Measurements from ENCODE around the gene ERCC1. TPM values are rescaled to one million over a fixed set of nuclear protein-coding genes. Genes with fewer than 3 reads are reported as not detected.

Gene ERCC1
- total RNA-seq, 1 experiment from 2014 or later: 57.3 TPM

DNA sequence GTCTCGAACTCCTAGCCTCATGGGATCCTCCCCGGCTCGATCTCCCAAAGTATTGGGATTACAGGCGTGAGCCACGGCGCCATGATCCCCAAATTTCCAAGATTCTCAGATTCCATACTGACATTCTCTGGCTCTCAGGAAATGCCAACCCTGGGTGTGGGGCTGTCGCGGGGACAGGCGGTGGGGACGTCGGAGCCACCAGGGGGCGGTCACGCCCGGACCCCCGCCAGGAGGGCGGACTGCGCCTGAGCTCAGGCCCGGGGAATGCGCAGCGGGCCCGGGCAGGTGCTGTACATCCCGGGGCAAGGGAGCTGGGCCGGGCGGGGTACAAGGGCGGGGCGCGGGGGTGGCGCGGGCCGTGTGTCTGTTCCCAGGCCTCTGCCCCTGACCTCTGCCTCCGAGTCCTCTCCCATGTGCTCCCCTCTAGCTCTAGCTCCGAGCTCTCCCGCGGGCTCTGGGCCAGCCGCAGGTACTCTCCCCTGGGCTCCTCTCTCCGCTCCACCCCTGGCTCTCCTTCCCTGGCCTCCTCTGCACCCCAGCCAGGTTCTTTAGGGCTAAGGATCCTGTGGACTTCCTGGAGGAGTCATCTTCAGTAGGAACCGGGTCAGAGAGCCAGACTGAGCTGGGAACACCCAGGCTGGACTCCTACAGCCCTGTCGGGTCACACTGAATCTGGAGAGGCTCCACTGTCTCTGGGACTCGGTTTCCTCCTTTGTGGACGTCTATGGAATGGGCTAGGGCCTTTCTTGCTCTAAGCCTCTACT lies 21.2 kb downstream of the ERCC1 start:
- TF ChIP-seq EZH2phosphoT487 (IDR thresholded peaks at IDR 0.05; ENCODE audit: borderline replicate concordance, low read length) (no peak), EZH2 (IDR thresholded peaks at IDR 0.05; ENCODE audit: low read length, unreplicated experiment) (no peak)
- TF ChIP-seq, protein P1, sequence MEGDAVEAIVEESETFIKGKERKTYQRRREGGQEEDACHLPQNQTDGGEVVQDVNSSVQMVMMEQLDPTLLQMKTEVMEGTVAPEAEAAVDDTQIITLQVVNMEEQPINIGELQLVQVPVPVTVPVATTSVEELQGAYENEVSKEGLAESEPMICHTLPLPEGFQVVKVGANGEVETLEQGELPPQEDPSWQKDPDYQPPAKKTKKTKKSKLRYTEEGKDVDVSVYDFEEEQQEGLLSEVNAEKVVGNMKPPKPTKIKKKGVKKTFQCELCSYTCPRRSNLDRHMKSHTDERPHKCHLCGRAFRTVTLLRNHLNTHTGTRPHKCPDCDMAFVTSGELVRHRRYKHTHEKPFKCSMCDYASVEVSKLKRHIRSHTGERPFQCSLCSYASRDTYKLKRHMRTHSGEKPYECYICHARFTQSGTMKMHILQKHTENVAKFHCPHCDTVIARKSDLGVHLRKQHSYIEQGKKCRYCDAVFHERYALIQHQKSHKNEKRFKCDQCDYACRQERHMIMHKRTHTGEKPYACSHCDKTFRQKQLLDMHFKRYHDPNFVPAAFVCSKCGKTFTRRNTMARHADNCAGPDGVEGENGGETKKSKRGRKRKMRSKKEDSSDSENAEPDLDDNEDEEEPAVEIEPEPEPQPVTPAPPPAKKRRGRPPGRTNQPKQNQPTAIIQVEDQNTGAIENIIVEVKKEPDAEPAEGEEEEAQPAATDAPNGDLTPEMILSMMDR (conservative IDR thresholded peaks at IDR 0.05; ENCODE audit: low read depth, low read length): no peak
- Histone ChIP-seq H3K79me2 (ENCODE audit: low read length) (peaks cover 60% of the 10 kb centered on the region), H3K9ac (ENCODE audit: low read length) (no peak overlapping the region), H3K27ac (ENCODE audit: low read length) (no peak overlapping the region), H3K9me3 (ENCODE audit: low read length) (no peaks in the 10 kb centered on the region), H3K4me3 (ENCODE audit: low read length) (no peak overlapping the region), H3K4me2 (ENCODE audit: low read length) (peak overlapping the region; percentile 84), H3K27me3 (ENCODE audit: low read length) (no peaks in the 10 kb centered on the region), H3K9me2 (replicated peaks; ENCODE audit: low read length) (no peaks in the 10 kb centered on the region), H3F3A (ENCODE audit: low read length, unreplicated experiment) (no peaks in the 10 kb centered on the region), H3K4me1 (ENCODE audit: insufficient read depth, low read length) (peaks cover 17% of the 10 kb centered on the region; the same call in 1 of the 2 replicates), H4K20me1 (ENCODE audit: low read length) (no peaks in the 10 kb centered on the region), H2AFZ (ENCODE audit: low read length) (no peak overlapping the region), H3K36me3 (ENCODE audit: low read depth, low read length) (no peaks in the 10 kb centered on the region)
- CTCF ChIA-PET: no interaction called here
- DNase-seq (no peak), ATAC-seq (no peak)
- no TSS peak for BruUV-seq (replicated peaks)
- POLR2A ChIA-PET (ENCODE audit: unreplicated experiment): no interaction called here
- intact Hi-C loops (cut with micrococcal nuclease): no loop called here

DNA sequence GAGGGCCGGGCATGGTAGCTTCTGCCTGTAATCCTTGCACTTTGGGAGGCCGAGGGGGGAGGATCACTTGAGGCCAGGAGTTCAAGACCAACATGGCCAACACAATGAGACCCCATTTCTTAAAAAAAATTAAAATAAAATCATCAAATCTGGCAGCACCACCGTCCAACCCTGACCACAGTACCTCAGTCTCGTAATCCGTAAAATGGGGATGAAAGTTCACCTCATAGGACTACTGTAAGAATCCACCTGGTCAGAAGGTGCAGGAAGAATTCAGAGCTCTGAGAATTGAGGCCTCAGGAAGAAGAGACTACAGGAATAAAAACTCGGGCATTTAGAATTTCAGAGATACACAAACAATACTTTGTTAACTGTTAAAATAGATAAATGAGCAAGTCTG lies 21.9 kb downstream of the ERCC1 start:
- no peak overlapping the region for H2AFZ ChIP-seq (ENCODE audit: low read length)
- peaks cover 53% of the 10 kb centered on the region for H3K79me2 ChIP-seq (ENCODE audit: low read length)
- no peak overlapping the region for H3K4me3 ChIP-seq (ENCODE audit: low read length)
- ChIA-PET POLR2A (ENCODE audit: unreplicated experiment) (no interaction called here), CTCF (no interaction called here)
- BruUV-seq (replicated peaks): no TSS peak
- H3K36me3 ChIP-seq (ENCODE audit: low read depth, low read length): no peaks in the 10 kb centered on the region
- H3K27ac ChIP-seq (ENCODE audit: low read length): no peak overlapping the region
- TF ChIP-seq, protein P1 (conservative IDR thresholded peaks at IDR 0.05; ENCODE audit: low read depth, low read length): no peak
- no peak for TF ChIP-seq EZH2 (IDR thresholded peaks at IDR 0.05; ENCODE audit: low read length, unreplicated experiment)
- no peak for TF ChIP-seq EZH2phosphoT487 (IDR thresholded peaks at IDR 0.05; ENCODE audit: borderline replicate concordance, low read length)
- no peaks in the 10 kb centered on the region for H4K20me1 ChIP-seq (ENCODE audit: low read length)
- no peak overlapping the region for H3K9ac ChIP-seq (ENCODE audit: low read length)
- peaks cover 15% of the 10 kb centered on the region; the same call in 1 of the 2 replicates for H3K4me1 ChIP-seq (ENCODE audit: insufficient read depth, low read length)
- H3K9me2 ChIP-seq (replicated peaks; ENCODE audit: low read length): no peaks in the 10 kb centered on the region
- no peak overlapping the region for H3K4me2 ChIP-seq (ENCODE audit: low read length)
- H3K27me3 ChIP-seq (ENCODE audit: low read length): no peaks in the 10 kb centered on the region
- no peaks in the 10 kb centered on the region for H3F3A ChIP-seq (ENCODE audit: low read length, unreplicated experiment)
- ATAC-seq (no peak), DNase-seq (no peak)
- intact Hi-C loops (cut with micrococcal nuclease): no loop called here
- no peaks in the 10 kb centered on the region for H3K9me3 ChIP-seq (ENCODE audit: low read length)

DNA sequence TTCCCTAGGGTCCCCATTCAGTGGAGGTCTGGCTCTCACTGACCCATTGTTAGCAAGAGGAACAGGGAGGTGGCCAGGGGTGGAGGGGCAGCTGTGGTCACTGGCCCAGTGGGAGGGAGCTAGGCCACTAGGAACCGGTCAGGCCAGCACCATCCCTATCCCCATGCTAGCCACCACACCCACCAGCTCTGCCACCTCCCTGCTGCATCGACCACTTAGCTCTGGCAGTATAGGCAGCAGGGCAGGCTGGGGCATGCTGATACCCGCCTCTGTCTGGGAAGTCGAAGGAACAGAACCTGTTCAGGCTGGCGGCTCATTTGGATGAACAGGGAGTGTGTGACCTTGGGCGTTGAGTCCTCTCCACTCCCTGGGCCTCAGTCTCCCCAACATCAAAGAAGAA lies 23.5 kb downstream of the ERCC1 start:
- Histone ChIP-seq H3K9me3 (ENCODE audit: low read length) (no peaks in the 10 kb centered on the region), H3K4me3 (ENCODE audit: low read length) (no peak overlapping the region), H3K79me2 (ENCODE audit: low read length) (peaks cover 49% of the 10 kb centered on the region), H4K20me1 (ENCODE audit: low read length) (no peaks in the 10 kb centered on the region), H3K36me3 (ENCODE audit: low read depth, low read length) (no peaks in the 10 kb centered on the region; the same call in 1 of the 2 replicates), H3K9ac (ENCODE audit: low read length) (no peak overlapping the region), H3K27ac (ENCODE audit: low read length) (no peak overlapping the region), H3K4me1 (ENCODE audit: insufficient read depth, low read length) (peaks cover 15% of the 10 kb centered on the region; the same call in 1 of the 2 replicates), H3K27me3 (ENCODE audit: low read length) (no peaks in the 10 kb centered on the region), H2AFZ (ENCODE audit: low read length) (no peak overlapping the region), H3K9me2 (replicated peaks; ENCODE audit: low read length) (no peaks in the 10 kb centered on the region), H3K4me2 (ENCODE audit: low read length) (no peak overlapping the region), H3F3A (ENCODE audit: low read length, unreplicated experiment) (no peaks in the 10 kb centered on the region)
- CTCF ChIA-PET: interaction anchor here (0.6 kb wide), 1 partner anchor 85 kb away, joined by 3 read pairs; no protein-coding TSS in a partner anchor
- DNase-seq: no peak
- intact Hi-C loops (cut with micrococcal nuclease): no loop called here
- POLR2A ChIA-PET (ENCODE audit: unreplicated experiment): no interaction called here
- TF ChIP-seq, protein P1 (conservative IDR thresholded peaks at IDR 0.05; ENCODE audit: low read depth, low read length): no peak
- TF ChIP-seq EZH2phosphoT487 (IDR thresholded peaks at IDR 0.05; ENCODE audit: borderline replicate concordance, low read length): no peak
- TF ChIP-seq EZH2 (IDR thresholded peaks at IDR 0.05; ENCODE audit: low read length, unreplicated experiment): no peak
- no TSS peak for BruUV-seq (replicated peaks)
- no peak for ATAC-seq

Data from PC-3 (cell line).